Endothelial cell of umbilical vein (primary cell): ENCODE results near the gene SEC11C. TPM values are rescaled to one million over a fixed set of nuclear protein-coding genes. Genes with fewer than 3 reads are reported as not detected.

ENCODE experiments used
- BruUV-seq: library from RNA; stranded (reverse); fragments of 400-500 nt; replicated peaks from 2 replicates; lab custom pipeline; 2021; lab: Mats Ljungman, UMichigan
- CTCF ChIA-PET: fragments of 300-600, 350-600 bp; sonication (Branson Sonifier 250); formaldehyde crosslinking; loops from one replicate; lab custom pipeline; 2021; ENCODE audit warnings: antibody characterized with exemption, inconsistent platforms; lab: Charles Lee
- POLR2A ChIA-PET: fragments of 300-600, 350-600 bp; sonication (Branson Sonifier 250); formaldehyde crosslinking; loops from one replicate; lab custom pipeline; 2021; ENCODE audit warnings: antibody characterized with exemption, inconsistent platforms; lab: Charles Lee
- DNase-seq: peaks from one replicate; pipeline ENCODE4 v3.0.0-alpha.2; 2011; ENCODE audit warnings: low read depth, low spot score
- FAIRE-seq: peaks from 2 replicates; lab custom pipeline; 2011; peaks lifted over from hg19 to GRCh38; lab: Jason Lieb, UNC
- H2AFZ ChIP-seq: 2 replicates; pipeline ENCODE4 v1.6.0; 2012; ENCODE audit warnings: low read depth, low read length, control low read depth, inconsistent platforms
- H3K27ac ChIP-seq: 2 replicates; pipeline ENCODE4 v1.5.1; 2011; ENCODE audit warnings: low read depth, mild to moderate bottlenecking, control low read depth, low read length, moderate library complexity; ENCODE audit not compliant: insufficient read depth
- H3K27me3 ChIP-seq, 2 experiments: 2 replicates each; pipeline versions ENCODE4 v1.6.0 to v1.6.1; 2011; ENCODE audit warnings: low read length in 2 of 2, mixed read lengths in 1 of 2; ENCODE audit not compliant: control insufficient read depth in 2 of 2, insufficient read depth in 2 of 2
- H3K36me3 ChIP-seq, 2 experiments: 2 replicates in 1 of 2; 3 replicates in 1 of 2; pipeline ENCODE4 v1.5.1; 2011; ENCODE audit warnings: low read length in 2 of 2, mild to moderate bottlenecking in 1 of 2, moderate library complexity in 1 of 2; ENCODE audit not compliant: control insufficient read depth in 2 of 2, insufficient read depth in 2 of 2; ENCODE audit errors: extremely low read depth in 1 of 2
- H3K4me1 ChIP-seq: 3 replicates; pipeline ENCODE4 v1.5.1; 2011; ENCODE audit warnings: mild to moderate bottlenecking, low read length; ENCODE audit not compliant: control insufficient read depth, insufficient read depth; ENCODE audit errors: extremely low read depth
- H3K4me2 ChIP-seq: 2 replicates; pipeline ENCODE4 v1.6.1; 2011; ENCODE audit warnings: low read length, control low read depth, mixed read lengths; ENCODE audit not compliant: insufficient read depth
- H3K4me3 ChIP-seq, 3 experiments: fragments of 200-600 bp in 1 of 3; sonication (generic), shearing (Covaris generic) in 1 of 3; replicated peaks in 1 of 3; 2 replicates each; pipeline ENCODE4 v1.5.1; 2011 to 2016; ENCODE audit warnings: control low read depth in 3 of 3, low read length in 3 of 3, mild to moderate bottlenecking in 2 of 3, inconsistent platforms in 1 of 3, low read depth in 1 of 3, moderate library complexity in 1 of 3; ENCODE audit not compliant: insufficient read depth in 1 of 3
- H3K79me2 ChIP-seq: 2 replicates; pipeline ENCODE4 v1.6.0; 2012; ENCODE audit warnings: low read length, inconsistent platforms; ENCODE audit not compliant: control insufficient read depth, insufficient read depth
- H3K9ac ChIP-seq: replicated peaks from 2 replicates; pipeline ENCODE3; 2011; ENCODE audit warnings: low read length, control low read depth; ENCODE audit not compliant: insufficient read depth; ENCODE audit errors: extremely low read depth
- H3K9me1 ChIP-seq: replicated peaks from 3 replicates; pipeline ENCODE4 v1.6.0; 2011; ENCODE audit warnings: mild to moderate bottlenecking, low read length; ENCODE audit not compliant: control insufficient read depth, insufficient read depth; ENCODE audit errors: extremely low read depth
- H3K9me3 ChIP-seq: replicated peaks from 2 replicates; pipeline ENCODE4 v1.5.1; 2012; ENCODE audit warnings: low read length, inconsistent platforms; ENCODE audit not compliant: control insufficient read depth, insufficient read depth
- H4K20me1 ChIP-seq: replicated peaks from 2 replicates; pipeline ENCODE3; 2011; ENCODE audit warnings: mild to moderate bottlenecking, low read length; ENCODE audit not compliant: control insufficient read depth, insufficient read depth; ENCODE audit errors: extremely low read depth
- CTCF ChIP-seq, 2 donors: IDR thresholded peaks; 1 replicate in 1 of 2; 2 replicates in 1 of 2; pipeline ENCODE4 v1.5.1; 2011; ENCODE audit warnings: low read length in 2 of 2, mild to moderate bottlenecking in 2 of 2, moderate library complexity in 2 of 2, control low read depth in 1 of 2, inconsistent platforms in 1 of 2, low read depth in 1 of 2; ENCODE audit not compliant: insufficient read depth in 1 of 2; ENCODE audit errors: extremely low read depth in 1 of 2
- EZH2 ChIP-seq: IDR thresholded peaks from 2 replicates; pipeline ENCODE4 v1.6.1; 2012; ENCODE audit warnings: borderline replicate concordance, low read depth, mild to moderate bottlenecking, moderate library complexity, low read length, inconsistent platforms; ENCODE audit not compliant: severe bottlenecking
- FOS ChIP-seq: IDR thresholded peaks from 2 replicates; pipeline ENCODE4 v1.6.1; 2011; ENCODE audit warnings: mild to moderate bottlenecking, low read length, moderate library complexity, borderline replicate concordance; ENCODE audit not compliant: insufficient read depth
- GATA2 ChIP-seq: IDR thresholded peaks from 2 replicates; pipeline ENCODE4 v1.7.0; 2011; ENCODE audit warnings: low read depth, mild to moderate bottlenecking, moderate library complexity, mixed read lengths, low read length; ENCODE audit not compliant: insufficient read length, insufficient read depth
- JUN ChIP-seq: IDR thresholded peaks from 2 replicates; pipeline ENCODE4 v1.6.1; 2011; ENCODE audit warnings: borderline replicate concordance, low read depth; ENCODE audit not compliant: insufficient read length, insufficient read depth
- MAX ChIP-seq: IDR thresholded peaks from 2 replicates; pipeline ENCODE4 v1.6.1; 2011; ENCODE audit not compliant: insufficient read depth, insufficient read length
- MYC ChIP-seq: IDR thresholded peaks from one replicate; pipeline ENCODE4 v1.6.1; 2011; ENCODE audit warnings: mild to moderate bottlenecking, low read depth, low read length
- POLR2A ChIP-seq: IDR thresholded peaks from 2 replicates; pipeline ENCODE4 v1.6.1; 2012; ENCODE audit warnings: low read depth, mild to moderate bottlenecking, control low read depth, low read length
- POLR2AphosphoS5 ChIP-seq: IDR thresholded peaks from 2 replicates; pipeline ENCODE4 v1.6.1; 2012; ENCODE audit warnings: low read depth, mild to moderate bottlenecking, control low read depth, low read length, moderate library complexity; ENCODE audit not compliant: insufficient read depth
- dilution Hi-C: fragments of 300-500 bp; cut with MboI; formaldehyde crosslinking; loops from one replicate; pipeline ENCODE4 v1.15.0; 2019; ENCODE audit warnings: low sequenced_read_pairs; ENCODE audit not compliant: extremely low pct_ligation_motif_present
- intact Hi-C: fragments of 100-400 bp; cut with micrococcal nuclease; formaldehyde crosslinking; loops from one replicate; pipeline ENCODE4 v1.10.0; 2022
- polyA plus RNA-seq, 4 experiments: library from polyadenylated mRNA; depleted of rRNA in 3 of 4; stranded (reverse) in 3 of 4; unstranded in 1 of 4; fragments of >200 nt; gene quantifications; 2 replicates each; pipeline versions ENCODE4 v1.2.1 to v1.2.3, GENCODE V29; 2011 to 2012; ENCODE audit warnings: missing spikeins in 1 of 4
- total RNA-seq: library from RNA; stranded (reverse); gene quantifications from 2 replicates; pipeline ENCODE4 v1.2.3, GENCODE V29; 2021

The SEC11C gene
- total and polyA plus RNA-seq, 2 donors (not counting 3 experiments of a cell fraction or from before 2014, with no cell fraction given): 16.3 to 29.8 TPM

- CTCF ChIA-PET: no interaction called here
- BruUV-seq: no TSS peak
Measured at GRCh38 chr18:59096098-59096789, 43.4 kb upstream of the SEC11C start.

More at GRCh38 chr18:59096098-59096789, 43.4 kb upstream of the SEC11C start:
- Histone ChIP-seq H3K9me3 (no peaks in the 10 kb centered on the region), H3K36me3 (no peaks in the 10 kb centered on the region), H4K20me1 (no peaks in the 10 kb centered on the region), H3K79me2 (no peaks in the 10 kb centered on the region), H3K27me3 (no peaks in the 10 kb centered on the region), H2AFZ (no peak overlapping the region), H3K4me3 (no peak overlapping the region), H3K4me2 (no peak overlapping the region), H3K4me1 (no peaks in the 10 kb centered on the region), H3K9me1 (no peaks in the 10 kb centered on the region), H3K9ac (no peak overlapping the region), H3K27ac (no peak overlapping the region)
- intact Hi-C loops: no loop called here
- TF ChIP-seq POLR2A: no peak
- TF ChIP-seq EZH2: no peak
- TF ChIP-seq GATA2: no peak
- no peak for TF ChIP-seq CTCF (IDR thresholded peaks at IDR 0.05; ENCODE audit: extremely low read depth in 1 of 2, insufficient read depth in 1 of 2, low read depth in 1 of 2, low read length in 2 of 2)
- TF ChIP-seq MYC: no peak
- TF ChIP-seq POLR2AphosphoS5: no peak
- TF ChIP-seq MAX: no peak
- no peak for TF ChIP-seq FOS
- no peak for TF ChIP-seq JUN
- POLR2A ChIA-PET: no interaction called here
- DNase-seq (no peak), FAIRE-seq (no peak)
- dilution Hi-C loops: no loop called here
